Chondrocyte (in vitro differentiated cells): ENCODE measurements around the gene HHAT. TPM values are rescaled to one million over a fixed set of nuclear protein-coding genes. Genes with fewer than 3 reads are reported as not detected.

Experiments used
- DNase-seq: peaks from one replicate; pipeline ENCODE4 v3.0.0; 2021; ENCODE audit warnings: mixed read lengths, low spot score
- H3K27ac Mint-ChIP-seq: one replicate; pipeline ENCODE4 v1.8.0; 2021; ENCODE audit warnings: mild to moderate bottlenecking, moderate library complexity, mixed read lengths; ENCODE audit not compliant: unreplicated experiment
- H3K27me3 Mint-ChIP-seq: 2 replicates; pipeline ENCODE4 v1.8.0; 2021; ENCODE audit warnings: low read depth, mixed read lengths
- H3K36me3 Mint-ChIP-seq: 2 replicates; pipeline ENCODE4 v1.8.0; 2021; ENCODE audit warnings: low read depth, mixed read lengths
- H3K4me1 Mint-ChIP-seq: 2 replicates; pipeline ENCODE4 v1.8.0; 2021; ENCODE audit warnings: low read depth, mild to moderate bottlenecking, mixed read lengths
- H3K4me3 Mint-ChIP-seq: one replicate; pipeline ENCODE4 v1.8.0; 2021; ENCODE audit warnings: mild to moderate bottlenecking, moderate library complexity, mixed read lengths; ENCODE audit not compliant: unreplicated experiment
- H3K9me3 Mint-ChIP-seq: 2 replicates; pipeline ENCODE4 v1.8.0; 2021; ENCODE audit warnings: low read depth, mixed read lengths
- total RNA-seq: library from RNA; stranded (reverse); gene quantifications from 3 replicates; pipeline ENCODE4 v1.2.1, GENCODE V29; 2021
- TF ChIP-seq, protein P1 (sequence below): fragments of 200-600 bp; sonication (generic); IDR thresholded peaks from 2 replicates; pipeline ENCODE4 v1.5.0; 2021; ENCODE audit warnings: antibody characterized with exemption, mild to moderate bottlenecking, moderate library complexity

Gene HHAT
- total RNA-seq, 1 donor from 2014 or later, result 6.4 TPM

DNA sequence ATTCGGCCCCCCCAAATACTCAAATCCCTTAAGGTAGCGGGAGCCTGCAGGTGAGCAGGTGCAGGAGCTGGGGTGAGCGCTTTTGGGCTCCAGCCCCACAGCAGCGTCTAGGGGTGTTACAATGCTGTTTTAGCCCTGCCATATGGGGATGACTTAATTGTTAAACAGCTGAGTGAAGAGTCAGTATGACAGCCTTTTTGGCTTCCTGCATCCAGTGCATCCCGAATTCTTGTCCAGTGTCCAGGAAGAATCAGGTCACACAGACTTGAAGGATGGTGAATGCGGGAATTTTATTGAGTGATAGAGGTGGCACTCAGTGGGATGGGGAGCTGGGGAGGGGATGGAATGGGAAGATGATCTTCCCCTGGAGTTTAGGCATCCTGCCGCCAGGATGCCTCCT lies 30.4 kb upstream of the HHAT start:
- DNase-seq, result no peak
- Mint-ChIP-seq H3K4me3 (no peak overlapping the region), H3K4me1 (peaks cover 49% of the 10 kb centered on the region), H3K27me3 (no peaks in the 10 kb centered on the region), H3K27ac (no peak overlapping the region), H3K9me3 (no peaks in the 10 kb centered on the region), H3K36me3 (no peaks in the 10 kb centered on the region)
- TF ChIP-seq, protein P1, sequence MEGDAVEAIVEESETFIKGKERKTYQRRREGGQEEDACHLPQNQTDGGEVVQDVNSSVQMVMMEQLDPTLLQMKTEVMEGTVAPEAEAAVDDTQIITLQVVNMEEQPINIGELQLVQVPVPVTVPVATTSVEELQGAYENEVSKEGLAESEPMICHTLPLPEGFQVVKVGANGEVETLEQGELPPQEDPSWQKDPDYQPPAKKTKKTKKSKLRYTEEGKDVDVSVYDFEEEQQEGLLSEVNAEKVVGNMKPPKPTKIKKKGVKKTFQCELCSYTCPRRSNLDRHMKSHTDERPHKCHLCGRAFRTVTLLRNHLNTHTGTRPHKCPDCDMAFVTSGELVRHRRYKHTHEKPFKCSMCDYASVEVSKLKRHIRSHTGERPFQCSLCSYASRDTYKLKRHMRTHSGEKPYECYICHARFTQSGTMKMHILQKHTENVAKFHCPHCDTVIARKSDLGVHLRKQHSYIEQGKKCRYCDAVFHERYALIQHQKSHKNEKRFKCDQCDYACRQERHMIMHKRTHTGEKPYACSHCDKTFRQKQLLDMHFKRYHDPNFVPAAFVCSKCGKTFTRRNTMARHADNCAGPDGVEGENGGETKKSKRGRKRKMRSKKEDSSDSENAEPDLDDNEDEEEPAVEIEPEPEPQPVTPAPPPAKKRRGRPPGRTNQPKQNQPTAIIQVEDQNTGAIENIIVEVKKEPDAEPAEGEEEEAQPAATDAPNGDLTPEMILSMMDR, result no peak

DNA sequence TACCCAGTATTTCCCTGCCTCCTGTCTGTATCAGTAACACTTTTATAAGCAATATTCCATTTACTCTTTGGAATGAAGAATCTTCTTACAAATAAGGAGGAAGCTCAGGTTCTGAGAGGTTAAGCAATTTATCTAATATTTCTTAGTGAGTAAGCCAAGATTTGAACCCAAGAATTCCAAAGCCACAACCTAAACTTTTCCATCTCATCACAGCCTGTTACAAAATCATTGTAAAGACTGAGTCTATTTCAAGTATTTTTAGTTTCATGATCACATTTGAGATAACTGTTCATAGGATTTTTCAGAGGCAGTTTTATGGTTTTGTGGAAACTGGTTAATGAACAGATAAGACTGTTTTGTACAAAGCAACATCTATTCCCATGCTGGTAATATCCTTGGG lies 29.8 kb upstream of the HHAT start:
- DNase-seq, result no peak
- no peaks in the 10 kb centered on the region for H3K9me3 Mint-ChIP-seq
- TF ChIP-seq, protein P1, result no peak
- H3K36me3 Mint-ChIP-seq, result no peaks in the 10 kb centered on the region
- H3K27me3 Mint-ChIP-seq, result no peaks in the 10 kb centered on the region
- H3K4me3 Mint-ChIP-seq, result no peak overlapping the region
- no peak overlapping the region for H3K27ac Mint-ChIP-seq
- H3K4me1 Mint-ChIP-seq, result peaks cover 45% of the 10 kb centered on the region

DNA sequence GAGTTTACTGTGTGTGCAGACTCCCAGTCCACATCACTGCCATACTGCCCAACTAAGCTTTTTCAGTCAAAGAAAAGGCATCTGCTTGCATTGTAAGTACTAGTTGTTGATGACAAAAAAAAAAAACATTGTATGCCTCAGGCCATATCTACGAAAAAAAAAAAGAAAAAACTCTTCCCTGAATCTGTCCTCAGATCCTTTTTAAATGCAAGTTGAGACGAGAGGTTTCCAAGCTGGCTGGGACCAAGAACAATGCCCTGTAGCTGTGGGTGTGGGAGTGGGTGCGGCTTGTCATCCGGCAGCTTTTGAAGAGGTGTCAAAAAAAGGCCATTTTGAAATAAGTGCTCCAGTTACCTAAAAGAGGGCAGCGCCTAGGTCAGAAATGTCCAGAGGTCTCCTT lies 29.2 kb upstream of the HHAT start:
- peaks cover 42% of the 10 kb centered on the region for H3K4me1 Mint-ChIP-seq

DNA sequence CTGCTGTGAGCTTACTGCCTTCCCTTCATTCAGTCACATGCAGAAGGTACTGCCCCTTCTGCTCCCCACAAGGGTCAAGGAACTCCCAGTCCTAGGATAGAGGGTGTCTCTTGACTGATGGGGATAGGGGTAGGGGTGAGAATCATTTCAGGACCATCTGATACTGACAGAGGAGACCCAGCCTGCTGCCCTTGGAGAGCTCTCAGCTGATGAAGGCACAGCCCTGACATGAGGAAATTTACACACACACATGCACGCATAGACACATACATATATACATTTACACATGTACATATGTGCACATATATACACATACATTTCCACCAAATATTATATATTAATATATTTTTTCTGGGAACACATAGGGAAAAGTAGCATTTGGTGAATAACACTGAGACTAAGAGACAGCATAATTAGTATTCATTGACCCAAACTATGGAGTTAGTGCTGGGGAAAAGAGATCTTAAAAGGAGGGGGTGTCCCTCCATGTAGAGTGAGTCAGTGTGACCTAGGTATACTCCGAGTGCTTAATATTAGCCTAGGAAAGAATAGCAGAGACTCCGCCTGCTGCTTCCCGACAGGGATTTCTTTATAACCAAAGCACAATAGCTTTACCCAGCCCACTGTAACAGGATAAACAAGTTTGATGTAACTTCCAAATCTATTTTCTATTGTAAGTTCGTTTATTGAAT lies 27.6 kb upstream of the HHAT start:
- no peaks in the 10 kb centered on the region for H3K36me3 Mint-ChIP-seq
- TF ChIP-seq, protein P1, result no peak
- no peaks in the 10 kb centered on the region for H3K9me3 Mint-ChIP-seq
- no peak overlapping the region for H3K4me3 Mint-ChIP-seq
- DNase-seq, result no peak
- H3K27ac Mint-ChIP-seq, result no peak overlapping the region
- H3K27me3 Mint-ChIP-seq, result no peaks in the 10 kb centered on the region
- H3K4me1 Mint-ChIP-seq, result peaks cover 26% of the 10 kb centered on the region

More for the DNA sequence above, 29.2 kb upstream of the HHAT start:
- DNase-seq, result no peak
- H3K4me3 Mint-ChIP-seq, result no peak overlapping the region
- TF ChIP-seq, protein P1, result no peak
- H3K9me3 Mint-ChIP-seq, result no peaks in the 10 kb centered on the region
- H3K36me3 Mint-ChIP-seq, result no peaks in the 10 kb centered on the region
- H3K27ac Mint-ChIP-seq, result no peak overlapping the region
- no peaks in the 10 kb centered on the region for H3K27me3 Mint-ChIP-seq

DNA sequence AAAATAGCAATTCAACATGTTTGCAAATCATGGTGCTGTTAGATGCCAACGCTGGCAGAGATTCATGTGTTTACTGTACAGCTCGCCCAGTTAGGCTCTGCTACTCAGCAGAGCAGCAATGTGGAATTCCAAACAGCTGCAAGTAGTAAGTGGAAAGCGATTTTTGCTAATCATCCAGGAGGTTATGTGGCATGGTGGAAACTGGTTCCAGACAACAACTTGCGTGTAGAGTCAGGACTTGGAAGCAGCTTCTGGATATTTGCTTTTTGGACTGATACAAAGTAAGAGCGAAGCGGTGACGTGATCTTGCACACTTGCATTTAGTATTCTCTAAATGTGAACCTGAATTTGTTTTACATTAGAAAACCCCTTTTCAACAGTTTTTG lies 27.1 kb upstream of the HHAT start:
- Mint-ChIP-seq H3K36me3 (no peaks in the 10 kb centered on the region), H3K27me3 (no peaks in the 10 kb centered on the region), H3K4me1 (peaks cover 21% of the 10 kb centered on the region), H3K27ac (no peak overlapping the region), H3K4me3 (no peak overlapping the region), H3K9me3 (no peaks in the 10 kb centered on the region)
- DNase-seq, result no peak
- TF ChIP-seq, protein P1, result no peak
